Measurements from ENCODE around the gene JPT1.
A peak's percentile ranks its signal among the peaks of the same experiment; 100 is the strongest.

JPT1 gene

DNA sequence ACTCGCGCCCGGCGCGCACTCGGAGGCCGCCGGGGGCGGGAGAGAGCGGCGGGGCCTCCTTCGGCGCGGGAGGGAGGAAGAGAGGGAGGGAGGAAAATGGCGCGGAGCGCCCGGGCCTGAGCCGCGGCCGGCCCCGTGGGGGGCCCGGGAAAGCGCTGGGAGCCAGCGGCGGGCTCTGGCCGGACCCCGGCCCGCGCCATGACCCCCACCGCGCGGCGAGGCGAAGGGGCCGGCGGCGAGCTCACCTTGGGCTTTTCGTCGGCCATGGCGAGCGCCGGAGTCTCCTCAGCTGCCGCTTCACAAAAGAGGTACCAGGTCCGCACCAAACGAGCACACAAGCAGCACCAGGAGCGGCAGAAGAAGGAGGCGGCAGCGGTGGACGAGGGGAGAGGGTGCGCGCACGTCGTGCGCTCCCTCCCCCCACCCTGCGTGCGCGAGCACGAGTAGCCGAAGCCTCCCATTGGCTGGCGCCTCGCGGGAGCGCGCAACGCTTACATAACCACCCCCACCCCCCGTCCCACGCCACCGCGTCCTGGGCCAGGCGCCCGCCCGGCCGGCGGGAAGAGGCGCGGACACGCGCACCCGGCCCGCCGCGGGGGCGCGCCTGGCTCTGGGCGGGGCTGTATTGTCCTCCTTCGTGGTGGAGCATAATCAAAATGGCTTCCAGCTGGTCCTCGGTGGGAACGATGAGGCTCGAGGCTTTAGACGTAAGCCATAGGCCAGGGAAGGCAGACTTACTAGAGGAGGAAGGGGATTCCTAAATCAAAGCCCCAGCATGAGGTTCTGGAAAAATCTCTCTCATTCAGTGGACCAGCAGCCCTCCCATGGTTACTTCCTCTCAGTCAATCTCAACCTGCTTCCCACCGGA lies 28.5 kb upstream of the JPT1 start, which contains the start of gene SUMO2:
TSS of gene SUMO2 (minus strand) at position 391 of the 868 bp plus-strand sequence. CDS start at position 266, 125 bp downstream.
- peak within 1 kb of the TSS; percentile 73 for H3K4me3 ChIP-seq (ENCODE audit: low read depth, low read length)
- TF ChIP-seq, protein P1, sequence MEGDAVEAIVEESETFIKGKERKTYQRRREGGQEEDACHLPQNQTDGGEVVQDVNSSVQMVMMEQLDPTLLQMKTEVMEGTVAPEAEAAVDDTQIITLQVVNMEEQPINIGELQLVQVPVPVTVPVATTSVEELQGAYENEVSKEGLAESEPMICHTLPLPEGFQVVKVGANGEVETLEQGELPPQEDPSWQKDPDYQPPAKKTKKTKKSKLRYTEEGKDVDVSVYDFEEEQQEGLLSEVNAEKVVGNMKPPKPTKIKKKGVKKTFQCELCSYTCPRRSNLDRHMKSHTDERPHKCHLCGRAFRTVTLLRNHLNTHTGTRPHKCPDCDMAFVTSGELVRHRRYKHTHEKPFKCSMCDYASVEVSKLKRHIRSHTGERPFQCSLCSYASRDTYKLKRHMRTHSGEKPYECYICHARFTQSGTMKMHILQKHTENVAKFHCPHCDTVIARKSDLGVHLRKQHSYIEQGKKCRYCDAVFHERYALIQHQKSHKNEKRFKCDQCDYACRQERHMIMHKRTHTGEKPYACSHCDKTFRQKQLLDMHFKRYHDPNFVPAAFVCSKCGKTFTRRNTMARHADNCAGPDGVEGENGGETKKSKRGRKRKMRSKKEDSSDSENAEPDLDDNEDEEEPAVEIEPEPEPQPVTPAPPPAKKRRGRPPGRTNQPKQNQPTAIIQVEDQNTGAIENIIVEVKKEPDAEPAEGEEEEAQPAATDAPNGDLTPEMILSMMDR (conservative IDR thresholded peaks at IDR 0.05; ENCODE audit: low read depth, low read length), result peak; percentile 12
- peak; percentile 98 for DNase-seq (ENCODE audit: low read depth)

DNA sequence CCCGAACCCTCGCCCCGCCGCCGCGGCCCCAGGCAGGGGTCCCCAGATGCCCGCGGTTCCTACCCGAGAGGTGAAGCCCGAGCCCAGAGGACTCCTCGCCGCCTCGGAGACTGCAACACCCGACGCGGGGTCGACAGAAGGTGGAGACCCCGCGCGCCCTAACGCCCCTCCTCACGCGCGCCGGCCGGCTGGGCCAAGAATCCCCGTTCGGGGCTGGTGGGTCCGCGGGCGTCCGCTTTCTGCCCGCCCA lies 27.9 kb upstream of the JPT1 start:
- TF ChIP-seq, protein P1 (conservative IDR thresholded peaks at IDR 0.05; ENCODE audit: low read depth, low read length), result no peak
- DNase-seq (ENCODE audit: low read depth), result no peak
- H3K4me3 ChIP-seq (ENCODE audit: low read depth, low read length), result peak overlapping the region; percentile 73

DNA sequence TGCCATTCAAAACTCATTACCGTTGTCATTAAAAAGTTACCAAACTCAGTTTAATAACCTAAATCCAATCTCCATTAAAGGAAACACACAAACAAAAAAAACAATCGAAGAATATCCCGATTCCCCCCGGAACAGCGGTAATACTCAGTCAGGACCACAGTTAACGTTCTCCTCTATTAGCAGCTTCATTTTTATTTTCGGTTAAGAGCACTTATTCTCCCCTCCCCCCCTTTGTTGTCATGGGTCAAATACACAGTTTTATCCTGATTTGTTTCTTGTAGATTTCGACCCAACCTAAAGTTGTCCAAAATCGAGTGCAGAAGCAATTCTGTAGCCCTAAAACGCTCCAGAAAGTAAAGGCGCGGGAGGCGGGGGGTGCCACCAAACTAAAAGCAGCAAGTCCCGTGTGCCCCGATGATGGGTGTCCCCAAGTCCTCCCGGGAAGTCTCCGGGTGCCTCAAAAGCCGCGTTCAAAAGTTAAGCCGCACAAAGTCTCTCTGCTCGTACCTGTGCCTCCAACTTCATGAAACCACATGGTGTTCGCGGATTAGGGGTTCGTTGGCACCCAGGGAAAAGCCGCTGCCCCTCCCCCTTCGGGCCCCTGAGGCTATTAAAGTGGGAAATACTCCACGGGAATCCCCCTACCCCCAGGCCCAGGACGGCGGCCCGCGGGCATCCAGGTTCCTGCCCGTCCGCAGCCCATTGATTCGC lies 27.5 kb upstream of the JPT1 start:
- TF ChIP-seq, protein P1 (conservative IDR thresholded peaks at IDR 0.05; ENCODE audit: low read depth, low read length), result no peak
- peak overlapping the region; percentile 73 for H3K4me3 ChIP-seq (ENCODE audit: low read depth, low read length)
- DNase-seq (ENCODE audit: low read depth), result peak; percentile 41

DNA sequence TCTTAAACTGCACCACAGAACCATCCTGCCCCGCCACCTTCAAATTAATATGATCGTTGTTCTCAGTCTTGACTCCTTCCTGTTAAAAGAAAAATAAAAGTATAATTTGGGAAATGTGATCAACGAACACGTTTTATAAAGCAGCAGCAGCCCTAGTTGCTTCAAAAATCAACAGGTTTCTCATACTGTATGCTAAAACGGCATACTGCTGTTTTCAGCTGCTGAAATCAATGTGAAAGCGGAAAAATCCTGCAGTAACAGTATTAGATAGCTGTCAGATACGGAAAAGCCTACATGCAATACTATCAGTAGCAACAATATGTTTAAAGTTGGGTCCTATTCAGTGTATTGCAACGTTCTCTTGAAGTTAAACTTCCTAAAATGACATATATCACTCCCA lies 26.8 kb upstream of the JPT1 start:
- no peak for DNase-seq (ENCODE audit: low read depth)

DNA sequence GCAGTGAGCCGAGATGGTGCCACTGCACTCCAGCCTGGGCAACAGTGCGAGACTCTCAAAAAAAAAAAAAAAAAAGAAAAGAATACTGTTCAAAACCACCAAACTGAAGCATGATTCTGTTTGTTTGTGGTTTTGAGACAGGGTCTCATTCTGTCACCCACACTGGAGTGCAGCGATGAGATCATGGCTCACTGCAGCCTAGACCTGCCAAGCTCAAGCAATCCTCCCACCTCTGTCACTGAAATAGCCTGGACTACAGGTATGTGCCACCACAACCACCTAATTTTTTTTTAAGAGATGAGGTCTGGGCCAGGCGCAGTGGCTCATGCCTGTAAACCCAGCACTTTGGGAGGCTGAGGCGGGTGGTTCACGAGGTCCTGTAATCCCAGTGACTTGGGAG lies 24.1 kb upstream of the JPT1 start:
- TF ChIP-seq, protein P1 (conservative IDR thresholded peaks at IDR 0.05; ENCODE audit: low read depth, low read length), result no peak
- H3K4me3 ChIP-seq (ENCODE audit: low read depth, low read length), result no peak overlapping the region
- no peak for DNase-seq (ENCODE audit: low read depth)

More for the DNA sequence above, 26.8 kb upstream of the JPT1 start:
- TF ChIP-seq, protein P1 (conservative IDR thresholded peaks at IDR 0.05; ENCODE audit: low read depth, low read length), result no peak
- H3K4me3 ChIP-seq (ENCODE audit: low read depth, low read length), result peak overlapping the region; percentile 73

DNA sequence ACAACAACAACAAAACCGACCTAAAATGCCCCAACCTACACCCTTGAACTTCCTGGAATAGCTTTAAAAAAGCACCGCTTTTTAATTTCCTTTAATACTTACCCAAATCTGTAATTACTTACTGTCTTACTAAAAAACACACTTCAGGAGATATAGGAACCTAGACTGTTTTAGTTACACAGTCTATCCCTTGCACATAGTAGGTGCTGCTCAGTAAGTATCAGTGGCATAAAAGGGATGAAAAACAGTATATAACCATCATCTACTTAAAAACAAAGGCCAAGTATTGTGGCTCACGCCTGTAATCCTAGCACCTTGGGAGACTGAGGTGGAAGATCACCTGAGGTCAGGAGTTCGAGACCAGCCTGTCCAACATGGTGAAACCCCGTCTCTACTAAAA lies 22.3 kb upstream of the JPT1 start:
- no peak overlapping the region for H3K4me3 ChIP-seq (ENCODE audit: low read depth, low read length)
- TF ChIP-seq, protein P1 (conservative IDR thresholded peaks at IDR 0.05; ENCODE audit: low read depth, low read length), result no peak
- no peak for DNase-seq (ENCODE audit: low read depth)
